ENCODE measurements around the gene MAP2K3.
"Not testable (repeated sequence)": the region's sequence is repeated elsewhere in the genome, so short reads cannot be mapped to it uniquely, and the experiment has no call there.

The MAP2K3 gene

DNA sequence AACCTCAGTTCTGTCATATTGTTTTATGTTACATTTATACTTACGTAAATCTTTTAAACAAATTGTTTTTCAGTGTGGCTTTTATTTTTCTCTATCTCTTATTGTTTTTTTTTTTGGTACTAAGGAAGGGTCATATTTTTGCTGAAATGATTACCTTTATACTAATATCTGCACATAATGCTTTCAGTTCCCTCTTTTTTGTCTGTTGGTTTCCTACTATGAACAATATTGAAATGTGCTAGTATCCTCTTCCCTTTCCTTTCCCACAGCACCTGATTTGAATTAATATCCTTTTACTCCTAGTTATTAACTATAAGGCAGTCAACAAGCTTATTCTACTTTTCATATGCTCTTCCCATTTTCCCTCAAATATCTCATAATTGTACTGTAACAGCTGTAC is 43.4 kb downstream of the MAP2K3 start:
- H3K4me1 ChIP-seq (ENCODE audit: low read depth, poor library complexity, severe bottlenecking); H3K36me3 ChIP-seq (ENCODE audit: insufficient read depth); H3K4me3 ChIP-seq (IDR thresholded peaks at IDR 0.05; ENCODE audit: insufficient read depth, low read depth, low read length); H2AFZ ChIP-seq (ENCODE audit: low read depth); H3K79me2 ChIP-seq (ENCODE audit: insufficient read depth, low read depth); H3K27me3 ChIP-seq (ENCODE audit: insufficient read depth, low read depth); H3K9ac ChIP-seq; H3K4me2 ChIP-seq; H3K27ac ChIP-seq; H4K20me1 ChIP-seq (ENCODE audit: insufficient read depth): not testable (repeated sequence)

- H3K4me1 ChIP-seq (ENCODE audit: low read depth, poor library complexity, severe bottlenecking); H2AFZ ChIP-seq (ENCODE audit: low read depth); H3K27ac ChIP-seq; H3K36me3 ChIP-seq (ENCODE audit: insufficient read depth); H3K27me3 ChIP-seq (ENCODE audit: insufficient read depth, low read depth); H3K9ac ChIP-seq; H3K4me3 ChIP-seq (IDR thresholded peaks at IDR 0.05; ENCODE audit: insufficient read depth, low read depth, low read length); H3K4me2 ChIP-seq; H3K79me2 ChIP-seq (ENCODE audit: insufficient read depth, low read depth); H4K20me1 ChIP-seq (ENCODE audit: insufficient read depth): not testable (repeated sequence)
Observed at GRCh38 chr17:21328778-21329177, 44.3 kb downstream of the MAP2K3 start.

GRCh38 chr17:21330436-21331160 is 46.1 kb downstream of the MAP2K3 start:
- TF ChIP-seq CTCF (conservative IDR thresholded peaks at IDR 0.05; ENCODE audit: low read depth, low read length) = no peak
- Histone ChIP-seq H3K4me3 (IDR thresholded peaks at IDR 0.05; ENCODE audit: insufficient read depth, low read depth, low read length) (no peak overlapping the region), H3K79me2 (ENCODE audit: insufficient read depth, low read depth) (no peaks in the 10 kb centered on the region)

DNA sequence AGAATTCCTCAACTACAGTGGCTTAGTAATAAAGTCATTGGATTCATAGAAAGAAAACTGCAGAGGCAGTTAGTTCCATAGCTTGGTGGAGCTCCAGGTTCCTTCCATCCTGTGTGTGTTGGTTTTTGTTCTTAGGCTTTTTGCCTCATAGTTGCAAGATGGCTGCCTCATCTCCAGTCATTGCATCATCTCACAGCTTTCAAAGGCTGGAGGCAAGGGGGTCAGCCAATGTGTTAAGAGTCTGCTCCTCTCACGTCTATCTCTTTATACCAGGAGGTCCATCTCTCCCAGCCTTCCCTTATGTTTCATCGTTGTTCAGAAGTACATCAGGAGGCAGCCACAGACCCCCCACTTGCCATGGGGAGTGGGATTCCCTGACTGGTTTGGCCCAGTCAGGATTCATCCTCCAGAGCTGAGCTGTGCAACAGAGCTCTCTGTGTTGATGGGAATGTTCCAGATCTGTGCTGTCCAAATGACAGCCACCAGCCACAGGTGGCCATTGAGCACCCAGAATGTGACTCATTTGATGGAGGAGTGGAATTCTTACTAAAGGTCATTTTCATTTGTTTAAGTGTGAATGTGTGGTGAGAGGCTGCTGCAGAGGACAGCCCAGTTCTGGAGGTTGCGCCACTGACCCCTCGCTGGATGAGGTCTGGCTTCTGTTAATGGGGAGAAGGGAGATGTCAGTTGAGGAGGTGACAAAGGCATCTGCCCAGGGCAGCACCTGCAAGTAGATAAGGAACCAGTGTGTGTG is 52.2 kb downstream of the MAP2K3 start:
- not testable (repeated sequence) for H3K4me2 ChIP-seq; H4K20me1 ChIP-seq (ENCODE audit: insufficient read depth)

More at GRCh38 chr17:21330436-21331160, 46.1 kb downstream of the MAP2K3 start:
- Histone ChIP-seq H4K20me1 (ENCODE audit: insufficient read depth) (no peaks in the 10 kb centered on the region), H3K4me2 (no peak overlapping the region), H3K27me3 (ENCODE audit: insufficient read depth, low read depth) (no peaks in the 10 kb centered on the region), H3K4me1 (ENCODE audit: low read depth, poor library complexity, severe bottlenecking) (no peaks in the 10 kb centered on the region), H2AFZ (ENCODE audit: low read depth) (no peak overlapping the region), H3K27ac (no peak overlapping the region), H3K36me3 (ENCODE audit: insufficient read depth) (no peaks in the 10 kb centered on the region), H3K9ac (no peak overlapping the region)

GRCh38 chr17:21337981-21338625 is 53.6 kb downstream of the MAP2K3 start:
- H3K27me3 ChIP-seq (ENCODE audit: insufficient read depth, low read depth); H3K4me2 ChIP-seq; H3K4me1 ChIP-seq (ENCODE audit: low read depth, poor library complexity, severe bottlenecking); H3K36me3 ChIP-seq (ENCODE audit: insufficient read depth); H3K9ac ChIP-seq; H3K27ac ChIP-seq; H3K4me3 ChIP-seq (IDR thresholded peaks at IDR 0.05; ENCODE audit: insufficient read depth, low read depth, low read length); H3K79me2 ChIP-seq (ENCODE audit: insufficient read depth, low read depth); H2AFZ ChIP-seq (ENCODE audit: low read depth); H4K20me1 ChIP-seq (ENCODE audit: insufficient read depth): not testable (repeated sequence)

More for the DNA sequence above, 52.2 kb downstream of the MAP2K3 start:
- H3K4me3 ChIP-seq (IDR thresholded peaks at IDR 0.05; ENCODE audit: insufficient read depth, low read depth, low read length); H3K79me2 ChIP-seq (ENCODE audit: insufficient read depth, low read depth); H2AFZ ChIP-seq (ENCODE audit: low read depth); H3K4me1 ChIP-seq (ENCODE audit: low read depth, poor library complexity, severe bottlenecking); H3K27me3 ChIP-seq (ENCODE audit: insufficient read depth, low read depth); H3K27ac ChIP-seq; H3K36me3 ChIP-seq (ENCODE audit: insufficient read depth); H3K9ac ChIP-seq: not testable (repeated sequence)

DNA sequence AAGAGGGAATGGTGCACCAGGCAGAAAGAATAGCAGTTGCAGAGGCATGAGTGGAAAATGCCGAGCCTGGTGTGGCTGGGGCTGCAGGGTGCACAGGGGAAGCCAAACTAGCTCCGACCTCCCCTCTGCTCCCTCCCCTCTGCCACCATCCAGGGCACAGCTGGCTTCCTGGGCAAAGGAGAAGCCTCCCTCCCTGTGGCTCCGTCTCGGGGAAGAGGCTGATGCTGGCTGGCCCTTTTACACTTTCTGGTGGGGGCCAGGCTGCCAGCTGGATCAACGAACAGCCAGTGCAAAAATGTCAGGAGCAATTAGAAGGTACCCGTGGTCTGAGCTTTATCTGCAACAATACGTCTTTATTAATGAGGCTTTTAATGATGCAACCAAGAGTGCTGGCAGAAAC is 54.5 kb downstream of the MAP2K3 start:
- Histone ChIP-seq H3K4me1 (ENCODE audit: low read depth, poor library complexity, severe bottlenecking) (no peaks in the 10 kb centered on the region), H3K4me3 (IDR thresholded peaks at IDR 0.05; ENCODE audit: insufficient read depth, low read depth, low read length) (no peak overlapping the region), H2AFZ (ENCODE audit: low read depth) (no peak overlapping the region), H3K27ac (no peak overlapping the region), H3K9ac (no peak overlapping the region), H3K4me2 (no peak overlapping the region), H3K36me3 (ENCODE audit: insufficient read depth) (no peaks in the 10 kb centered on the region), H3K27me3 (ENCODE audit: insufficient read depth, low read depth) (no peaks in the 10 kb centered on the region), H3K79me2 (ENCODE audit: insufficient read depth, low read depth) (no peaks in the 10 kb centered on the region), H4K20me1 (ENCODE audit: insufficient read depth) (no peaks in the 10 kb centered on the region)
- TF ChIP-seq CTCF (conservative IDR thresholded peaks at IDR 0.05; ENCODE audit: low read depth, low read length) = no peak

DNA sequence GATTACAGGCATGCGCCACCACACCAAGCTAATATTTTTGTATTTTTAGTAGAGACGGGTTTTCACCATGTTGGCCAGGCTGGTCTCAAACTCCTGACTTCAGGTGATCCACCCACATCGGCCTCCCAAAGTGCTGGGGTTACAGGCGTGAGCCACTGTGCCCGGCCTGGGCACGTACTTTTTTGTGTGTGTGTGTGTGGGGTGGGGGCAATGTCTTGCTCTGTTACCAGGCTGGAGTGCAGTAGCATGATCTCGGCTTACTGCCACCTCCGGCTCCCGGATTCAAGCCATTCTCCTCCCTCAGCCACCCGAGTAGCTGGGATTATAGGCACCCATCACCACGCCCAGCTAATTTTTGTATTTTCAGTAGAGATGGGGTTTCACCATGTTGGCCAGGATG is 55.1 kb downstream of the MAP2K3 start:
- not testable (repeated sequence) for H3K4me2 ChIP-seq; H3K4me3 ChIP-seq (IDR thresholded peaks at IDR 0.05; ENCODE audit: insufficient read depth, low read depth, low read length); H3K79me2 ChIP-seq (ENCODE audit: insufficient read depth, low read depth); H3K36me3 ChIP-seq (ENCODE audit: insufficient read depth); H3K27me3 ChIP-seq (ENCODE audit: insufficient read depth, low read depth); H3K9ac ChIP-seq; H2AFZ ChIP-seq (ENCODE audit: low read depth); H4K20me1 ChIP-seq (ENCODE audit: insufficient read depth); H3K4me1 ChIP-seq (ENCODE audit: low read depth, poor library complexity, severe bottlenecking); H3K27ac ChIP-seq

DNA sequence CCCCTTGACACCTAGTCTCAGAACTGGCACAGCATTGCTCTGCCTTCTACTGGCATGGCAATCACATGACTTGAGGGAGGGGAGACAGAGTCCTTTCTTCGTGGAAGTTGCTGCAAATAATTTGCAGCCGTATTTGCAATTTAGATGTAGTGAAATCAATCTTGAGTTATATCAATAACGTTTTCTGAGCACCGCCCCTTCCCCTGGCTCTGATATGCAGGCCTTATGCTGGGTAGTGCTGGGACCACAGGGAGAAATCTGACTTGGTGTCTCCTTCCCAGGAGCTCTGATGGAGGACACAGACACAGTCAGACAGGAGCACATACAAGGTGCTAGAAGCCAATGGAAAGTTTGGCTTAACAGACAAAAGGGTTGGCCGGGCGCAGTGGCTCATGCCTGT is 55.9 kb downstream of the MAP2K3 start:
- H2AFZ ChIP-seq (ENCODE audit: low read depth); H4K20me1 ChIP-seq (ENCODE audit: insufficient read depth); H3K4me2 ChIP-seq; H3K27me3 ChIP-seq (ENCODE audit: insufficient read depth, low read depth); H3K4me3 ChIP-seq (IDR thresholded peaks at IDR 0.05; ENCODE audit: insufficient read depth, low read depth, low read length); H3K27ac ChIP-seq; H3K9ac ChIP-seq; H3K36me3 ChIP-seq (ENCODE audit: insufficient read depth); H3K79me2 ChIP-seq (ENCODE audit: insufficient read depth, low read depth); H3K4me1 ChIP-seq (ENCODE audit: low read depth, poor library complexity, severe bottlenecking): not testable (repeated sequence)

Measured in KMS-11 (cell line).